ENCODE data around the gene PTGES3.
A peak's percentile ranks its signal among the peaks of the same experiment; 100 is the strongest.
"Not testable (repeated sequence)": the region's sequence is repeated elsewhere in the genome, so short reads cannot be mapped to it uniquely, and the experiment has no call there.

PTGES3 gene, protein sequence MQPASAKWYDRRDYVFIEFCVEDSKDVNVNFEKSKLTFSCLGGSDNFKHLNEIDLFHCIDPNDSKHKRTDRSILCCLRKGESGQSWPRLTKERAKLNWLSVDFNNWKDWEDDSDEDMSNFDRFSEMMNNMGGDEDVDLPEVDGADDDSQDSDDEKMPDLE

DNA sequence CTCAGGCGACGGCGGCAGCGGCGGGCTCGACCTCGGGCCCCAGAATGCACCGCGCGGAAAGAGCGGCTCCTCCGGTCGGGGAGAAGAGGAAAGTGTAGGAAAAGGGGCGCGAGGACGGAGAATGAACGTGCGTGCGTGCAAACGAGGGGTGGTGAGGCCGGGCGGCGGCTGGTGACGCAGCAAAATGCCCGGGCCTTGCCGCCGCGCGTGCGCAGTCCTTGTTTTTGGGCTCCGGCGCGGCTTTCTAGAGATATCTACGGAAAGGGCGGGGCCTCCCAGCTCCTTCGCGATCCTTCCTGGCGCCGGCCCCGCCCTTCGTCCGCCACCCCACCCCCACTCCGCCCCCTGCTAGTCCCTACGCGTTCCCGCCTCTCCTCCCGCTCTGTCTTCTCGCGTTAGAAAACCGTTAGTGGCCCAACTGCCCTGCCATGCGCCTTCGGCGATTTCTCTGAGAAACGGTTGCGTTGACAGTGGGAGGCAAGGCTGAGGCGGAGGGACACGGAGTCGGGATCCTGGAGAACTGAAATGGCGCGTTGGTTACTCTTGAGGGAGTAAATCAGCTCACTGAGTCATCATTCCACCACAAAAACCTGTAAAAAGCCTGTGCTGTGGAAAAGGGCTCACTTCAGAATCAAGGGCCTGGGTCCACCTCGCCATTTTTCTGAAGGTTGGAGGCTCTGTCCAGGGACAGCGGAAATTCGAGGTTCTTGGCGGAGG, at the start of gene PTGES3:
TSS of gene PTGES3 (minus strand) at position 156 of the 717 bp plus-strand sequence. CDS start 285 bp downstream, outside the sequence.
- H3K9ac ChIP-seq (ENCODE audit: low read length) = peak within 1 kb of the TSS; percentile 100
- peak within 1 kb of the TSS; percentile 98 for H3K4me3 ChIP-seq (ENCODE audit: low read length)
- no peaks in the 10 kb centered on the region for H3K36me3 ChIP-seq (ENCODE audit: control insufficient read depth, insufficient read depth, low read length, severe bottlenecking)
- no peaks in the 10 kb centered on the region for H3K27me3 ChIP-seq (replicated peaks; ENCODE audit: control insufficient read depth, insufficient read depth, low read length)
- DNase-seq (ENCODE audit: low read depth) = peak; percentile 99
- H3K9me3 ChIP-seq (ENCODE audit: control insufficient read depth, low read length) = no peaks in the 10 kb centered on the region
- H3K4me1 ChIP-seq (ENCODE audit: control insufficient read depth, insufficient read depth, low read length) = peaks cover 23% of the 10 kb centered on the region

DNA sequence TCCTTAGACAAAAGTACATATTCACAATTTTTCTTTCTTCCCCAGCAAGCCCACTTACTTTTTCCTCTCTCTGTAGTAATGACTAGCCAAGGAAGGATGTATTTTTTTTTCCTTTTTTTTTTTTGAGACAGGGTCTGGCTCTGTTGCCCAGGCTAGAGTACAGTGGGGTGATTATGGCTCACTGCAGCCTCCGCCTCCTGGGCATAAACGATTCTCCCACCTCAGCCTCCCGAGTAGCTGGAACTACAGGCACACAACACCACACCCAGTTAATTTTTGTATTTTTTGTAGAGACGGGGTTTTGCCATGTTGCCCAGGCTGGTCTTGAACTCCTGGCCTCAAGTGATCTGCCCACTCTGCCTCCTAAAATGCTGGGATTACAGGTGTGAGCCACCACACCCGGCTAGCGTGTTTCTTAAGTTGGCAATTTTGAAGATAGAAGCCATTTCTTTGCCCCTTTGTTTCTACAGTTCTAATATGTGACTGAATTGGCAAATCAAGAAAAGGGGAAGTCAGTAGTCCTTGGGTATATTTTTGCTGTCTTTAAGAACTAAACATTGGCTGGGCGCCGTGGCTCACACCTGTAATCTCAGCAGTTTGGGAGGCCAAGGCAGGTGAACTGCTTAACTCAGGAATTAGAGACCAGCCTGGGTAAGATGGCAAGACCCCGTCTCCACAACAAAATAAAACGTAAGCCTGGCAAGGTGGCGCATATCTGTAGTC, 40.2 kb upstream of the PTGES3 start:
- no peak overlapping the region for H3K4me3 ChIP-seq (ENCODE audit: low read length)
- H3K27me3 ChIP-seq (replicated peaks; ENCODE audit: control insufficient read depth, insufficient read depth, low read length) = no peaks in the 10 kb centered on the region
- no peak overlapping the region for H3K9ac ChIP-seq (ENCODE audit: low read length)
- no peaks in the 10 kb centered on the region for H3K9me3 ChIP-seq (ENCODE audit: control insufficient read depth, low read length)
- H3K4me1 ChIP-seq (ENCODE audit: control insufficient read depth, insufficient read depth, low read length) = peaks cover 12% of the 10 kb centered on the region
- no peaks in the 10 kb centered on the region for H3K36me3 ChIP-seq (ENCODE audit: control insufficient read depth, insufficient read depth, low read length, severe bottlenecking)
- DNase-seq (ENCODE audit: low read depth) = no peak

DNA sequence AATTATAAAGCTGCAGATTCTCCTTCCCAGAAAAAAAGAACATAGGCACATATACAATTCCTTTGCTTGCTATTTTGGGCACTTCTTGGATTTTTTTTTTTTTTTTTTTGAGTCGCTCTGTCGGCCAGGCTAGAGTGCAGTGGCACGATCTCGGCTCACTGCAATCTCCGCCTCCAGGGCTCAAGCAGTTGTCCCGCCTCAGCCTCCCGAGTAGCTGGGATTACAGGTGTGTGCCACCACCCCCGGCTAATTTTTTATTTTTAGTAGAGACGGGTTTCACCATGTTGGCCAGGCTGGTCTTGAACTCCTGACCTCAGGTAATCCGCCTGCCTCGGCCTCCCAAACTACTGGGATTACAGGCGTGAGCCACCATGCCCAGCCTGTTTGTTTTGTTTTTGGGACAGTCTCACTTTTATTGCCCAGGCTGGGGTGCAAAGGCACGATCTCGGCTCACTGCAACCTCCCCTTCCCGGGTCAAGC, 38.2 kb upstream of the PTGES3 start:
- not testable (repeated sequence) for H3K9me3 ChIP-seq (ENCODE audit: control insufficient read depth, low read length); H3K27me3 ChIP-seq (replicated peaks; ENCODE audit: control insufficient read depth, insufficient read depth, low read length); DNase-seq (ENCODE audit: low read depth)
- Histone ChIP-seq H3K4me1 (ENCODE audit: control insufficient read depth, insufficient read depth, low read length) (peaks cover 33% of the 10 kb centered on the region), H3K36me3 (ENCODE audit: control insufficient read depth, insufficient read depth, low read length, severe bottlenecking) (peaks cover 14% of the 10 kb centered on the region), H3K9ac (ENCODE audit: low read length) (peak overlapping the region; percentile 100), H3K4me3 (ENCODE audit: low read length) (peak overlapping the region; percentile 98)

DNA sequence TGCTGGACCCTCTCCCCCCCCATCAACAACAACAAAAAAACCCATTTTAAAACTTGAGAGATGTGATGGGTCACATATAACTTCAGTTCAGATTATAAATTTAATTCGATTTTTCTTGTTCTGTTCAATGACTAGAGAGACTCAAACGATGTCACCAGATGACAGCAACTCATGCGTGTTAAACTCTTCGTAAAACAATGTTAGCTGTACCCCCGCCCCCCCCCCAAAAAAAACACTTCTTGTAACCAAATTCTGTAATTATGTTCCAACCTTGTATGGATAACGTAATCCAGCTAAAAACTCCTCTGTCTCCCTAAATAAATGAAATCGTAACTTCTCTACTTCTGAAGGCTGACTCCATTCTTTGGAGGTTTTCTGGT, 37.6 kb upstream of the PTGES3 start:
- H3K9ac ChIP-seq (ENCODE audit: low read length) = peak overlapping the region; percentile 100
- peaks cover 38% of the 10 kb centered on the region for H3K4me1 ChIP-seq (ENCODE audit: control insufficient read depth, insufficient read depth, low read length)
- H3K4me3 ChIP-seq (ENCODE audit: low read length) = peak overlapping the region; percentile 98
- peaks cover 20% of the 10 kb centered on the region for H3K36me3 ChIP-seq (ENCODE audit: control insufficient read depth, insufficient read depth, low read length, severe bottlenecking)
- DNase-seq (ENCODE audit: low read depth) = no peak
- H3K9me3 ChIP-seq (ENCODE audit: control insufficient read depth, low read length) = no peaks in the 10 kb centered on the region
- H3K27me3 ChIP-seq (replicated peaks; ENCODE audit: control insufficient read depth, insufficient read depth, low read length) = no peaks in the 10 kb centered on the region

DNA sequence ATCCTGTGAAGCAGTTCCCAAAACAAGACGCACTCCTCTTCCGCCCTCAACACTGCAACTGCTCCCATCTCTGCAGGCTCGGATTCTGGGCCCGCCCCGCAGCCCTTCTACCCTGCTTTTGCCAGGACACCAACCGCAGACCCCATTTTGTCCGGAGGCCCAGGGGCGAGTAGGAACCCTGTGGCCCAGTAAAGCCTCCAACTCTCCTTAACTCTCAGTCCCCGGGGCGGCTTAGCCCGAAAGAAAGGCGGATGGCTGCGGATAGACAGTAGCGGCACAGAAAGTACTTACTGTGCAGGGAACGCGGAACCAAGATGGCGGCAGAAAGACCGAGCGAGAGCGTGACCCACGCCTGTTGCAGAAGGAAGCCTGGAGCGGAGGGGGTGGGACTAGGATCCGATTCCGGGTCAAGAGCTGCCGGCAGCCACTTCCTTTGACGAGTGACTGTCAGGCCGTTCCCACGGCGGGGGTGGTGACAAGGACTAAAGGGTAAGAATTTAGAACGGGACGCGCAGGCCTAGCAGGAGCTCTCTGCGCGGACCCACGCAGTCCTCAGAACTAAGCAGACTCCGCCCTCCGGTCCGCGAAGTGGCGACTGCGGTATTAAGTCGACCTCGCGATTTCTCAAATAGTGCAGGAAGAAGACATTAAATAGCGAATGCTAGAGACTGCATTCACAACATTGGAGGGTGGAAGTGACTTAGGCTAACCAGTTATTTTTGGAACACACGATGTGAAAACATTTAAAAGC, 37.1 kb upstream of the PTGES3 start, which contains the start of gene NACA:
TSS of gene NACA (minus strand) at position 328 of the 751 bp plus-strand sequence. CDS start 778 bp downstream, outside the sequence.
- DNase-seq (ENCODE audit: low read depth) = peak; percentile 99
- H3K27me3 ChIP-seq (replicated peaks; ENCODE audit: control insufficient read depth, insufficient read depth, low read length) = no peaks in the 10 kb centered on the region
- peak within 1 kb of the TSS; percentile 100 for H3K9ac ChIP-seq (ENCODE audit: low read length)
- peaks cover 25% of the 10 kb centered on the region for H3K36me3 ChIP-seq (ENCODE audit: control insufficient read depth, insufficient read depth, low read length, severe bottlenecking)
- peaks cover 43% of the 10 kb centered on the region for H3K4me1 ChIP-seq (ENCODE audit: control insufficient read depth, insufficient read depth, low read length)
- H3K9me3 ChIP-seq (ENCODE audit: control insufficient read depth, low read length) = no peaks in the 10 kb centered on the region
- peak within 1 kb of the TSS; percentile 98 for H3K4me3 ChIP-seq (ENCODE audit: low read length)

DNA sequence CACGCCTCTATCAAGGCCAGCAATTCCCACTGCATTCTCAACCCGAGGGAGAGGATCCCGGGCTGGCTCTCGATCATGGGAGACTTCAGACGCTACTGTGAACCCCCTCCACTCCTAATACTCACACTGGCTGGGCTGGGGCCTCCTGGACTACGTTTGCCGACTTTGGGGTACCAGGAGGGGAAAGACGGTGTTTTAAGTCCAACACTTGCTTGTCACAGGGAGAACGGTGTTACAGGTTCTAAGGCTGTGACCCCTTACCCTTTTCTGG, 36.6 kb upstream of the PTGES3 start:
- Histone ChIP-seq H3K4me3 (ENCODE audit: low read length) (peak overlapping the region; percentile 98), H3K9ac (ENCODE audit: low read length) (peak overlapping the region; percentile 100), H3K4me1 (ENCODE audit: control insufficient read depth, insufficient read depth, low read length) (peaks cover 48% of the 10 kb centered on the region), H3K36me3 (ENCODE audit: control insufficient read depth, insufficient read depth, low read length, severe bottlenecking) (peaks cover 30% of the 10 kb centered on the region), H3K27me3 (replicated peaks; ENCODE audit: control insufficient read depth, insufficient read depth, low read length) (no peaks in the 10 kb centered on the region), H3K9me3 (ENCODE audit: control insufficient read depth, low read length) (no peaks in the 10 kb centered on the region)
- DNase-seq (ENCODE audit: low read depth) = peak; percentile 39

DNA sequence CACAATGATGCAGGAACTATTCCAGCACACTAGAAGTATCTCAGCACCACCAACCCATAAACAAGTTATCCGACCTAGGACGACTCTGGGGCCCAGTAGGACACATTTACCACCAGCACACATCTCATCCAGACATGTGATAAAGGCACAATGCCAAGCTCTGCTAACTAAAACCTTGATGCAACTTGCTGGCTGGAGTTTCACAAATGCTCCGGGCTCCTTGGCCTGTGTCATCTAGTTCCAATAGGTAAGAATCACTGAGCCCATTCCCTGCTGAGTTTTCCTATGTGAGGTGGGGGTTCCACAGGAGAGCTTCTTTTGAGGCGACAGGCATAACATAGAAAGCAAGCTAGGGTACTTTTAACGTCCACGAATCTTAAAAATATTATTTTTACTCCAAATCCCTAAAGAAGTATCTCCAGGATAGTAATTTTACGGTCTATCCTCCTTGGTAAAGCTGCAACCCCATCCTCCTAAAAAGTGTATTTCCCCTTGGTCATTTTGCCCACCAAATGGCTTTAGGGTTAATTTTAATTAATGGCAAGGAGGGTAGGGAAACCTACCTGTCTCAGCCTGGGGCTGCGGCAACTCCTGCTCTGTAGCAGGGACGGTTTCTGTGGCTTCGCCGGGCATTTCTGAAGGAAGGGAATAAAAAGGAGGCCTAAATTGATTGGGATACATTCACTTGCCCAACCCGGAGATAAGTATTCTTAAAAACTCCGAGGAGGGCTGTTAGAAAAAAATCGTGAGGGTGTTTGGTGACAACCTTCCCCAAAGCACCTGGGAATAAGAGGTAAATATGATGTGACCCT, 36.0 kb upstream of the PTGES3 start:
- peak overlapping the region; percentile 100 for H3K9ac ChIP-seq (ENCODE audit: low read length)
- no peaks in the 10 kb centered on the region for H3K27me3 ChIP-seq (replicated peaks; ENCODE audit: control insufficient read depth, insufficient read depth, low read length)
- peak; percentile 90 for DNase-seq (ENCODE audit: low read depth)
- peak overlapping the region; percentile 98 for H3K4me3 ChIP-seq (ENCODE audit: low read length)
- peaks cover 53% of the 10 kb centered on the region for H3K4me1 ChIP-seq (ENCODE audit: control insufficient read depth, insufficient read depth, low read length)
- H3K9me3 ChIP-seq (ENCODE audit: control insufficient read depth, low read length) = no peaks in the 10 kb centered on the region
- H3K36me3 ChIP-seq (ENCODE audit: control insufficient read depth, insufficient read depth, low read length, severe bottlenecking) = peaks cover 36% of the 10 kb centered on the region

DNA sequence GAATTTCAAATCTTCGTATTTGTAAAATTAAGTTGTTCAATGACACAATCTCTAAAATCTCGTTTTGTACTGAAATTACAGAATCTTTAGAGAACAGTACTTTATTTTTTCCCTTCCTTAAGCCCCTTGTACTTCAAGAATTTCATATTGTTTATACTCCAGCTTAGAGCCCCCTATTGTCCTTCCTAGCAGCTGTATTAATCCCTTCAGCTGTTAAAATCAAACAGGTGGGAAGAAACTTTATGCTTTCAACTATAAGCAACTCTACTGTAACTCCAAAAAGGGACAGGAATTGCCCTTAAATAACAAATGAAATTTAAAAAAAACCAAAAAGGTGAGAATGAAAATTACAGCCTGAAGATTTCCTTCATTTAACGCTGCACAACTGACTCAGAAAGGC, 35.3 kb upstream of the PTGES3 start:
- Histone ChIP-seq H3K9me3 (ENCODE audit: control insufficient read depth, low read length) (no peaks in the 10 kb centered on the region), H3K4me1 (ENCODE audit: control insufficient read depth, insufficient read depth, low read length) (peaks cover 56% of the 10 kb centered on the region), H3K9ac (ENCODE audit: low read length) (peak overlapping the region; percentile 100), H3K4me3 (ENCODE audit: low read length) (peak overlapping the region; percentile 98), H3K36me3 (ENCODE audit: control insufficient read depth, insufficient read depth, low read length, severe bottlenecking) (peaks cover 41% of the 10 kb centered on the region), H3K27me3 (replicated peaks; ENCODE audit: control insufficient read depth, insufficient read depth, low read length) (no peaks in the 10 kb centered on the region)
- DNase-seq (ENCODE audit: low read depth) = no peak

DNA sequence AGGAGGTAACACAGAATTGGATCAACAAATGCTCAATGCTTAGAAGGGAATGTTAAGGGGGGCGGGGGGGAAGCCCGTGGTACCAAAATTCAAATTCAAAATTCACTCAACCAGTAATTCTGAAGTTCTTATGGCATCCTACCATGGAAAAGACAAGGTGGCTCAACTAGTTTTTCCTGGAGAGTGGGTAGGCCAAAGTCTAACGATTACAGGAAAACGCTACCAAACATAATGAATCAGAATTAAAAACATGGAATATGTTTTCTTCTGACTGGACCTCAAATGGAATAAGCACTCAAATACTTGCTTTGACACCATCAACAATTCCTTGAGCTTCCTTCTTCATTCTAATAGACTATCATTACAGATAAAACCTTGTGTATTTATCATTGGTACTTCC, 34.7 kb upstream of the PTGES3 start:
- DNase-seq (ENCODE audit: low read depth) = no peak
- Histone ChIP-seq H3K4me3 (ENCODE audit: low read length) (peak overlapping the region; percentile 98), H3K4me1 (ENCODE audit: control insufficient read depth, insufficient read depth, low read length) (peaks cover 56% of the 10 kb centered on the region), H3K36me3 (ENCODE audit: control insufficient read depth, insufficient read depth, low read length, severe bottlenecking) (peaks cover 41% of the 10 kb centered on the region), H3K27me3 (replicated peaks; ENCODE audit: control insufficient read depth, insufficient read depth, low read length) (no peaks in the 10 kb centered on the region), H3K9me3 (ENCODE audit: control insufficient read depth, low read length) (no peaks in the 10 kb centered on the region), H3K9ac (ENCODE audit: low read length) (peak overlapping the region; percentile 100)

DNA sequence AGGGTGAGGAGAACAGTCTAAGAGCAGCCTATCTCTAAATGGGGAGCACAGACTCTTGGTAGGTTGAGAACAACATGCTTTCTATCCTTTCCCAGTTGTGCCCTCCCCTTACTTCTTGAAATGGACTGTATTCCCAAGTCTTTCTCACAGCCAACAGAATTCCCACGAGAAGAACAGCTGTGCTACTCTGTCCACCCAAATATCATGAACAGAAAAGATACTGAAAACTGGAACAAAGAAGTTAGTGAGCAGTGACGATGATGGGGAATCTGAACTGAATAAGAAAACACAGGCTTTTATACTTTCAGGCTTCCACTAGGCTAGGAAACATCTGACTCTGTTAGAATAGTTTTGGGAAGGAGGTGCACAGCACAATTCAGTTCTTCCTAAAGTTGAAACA, 33.6 kb upstream of the PTGES3 start:
- Histone ChIP-seq H3K27me3 (replicated peaks; ENCODE audit: control insufficient read depth, insufficient read depth, low read length) (no peaks in the 10 kb centered on the region), H3K9ac (ENCODE audit: low read length) (no peak overlapping the region), H3K4me3 (ENCODE audit: low read length) (peak overlapping the region; percentile 98), H3K36me3 (ENCODE audit: control insufficient read depth, insufficient read depth, low read length, severe bottlenecking) (peaks cover 43% of the 10 kb centered on the region), H3K4me1 (ENCODE audit: control insufficient read depth, insufficient read depth, low read length) (peaks cover 60% of the 10 kb centered on the region), H3K9me3 (ENCODE audit: control insufficient read depth, low read length) (no peaks in the 10 kb centered on the region)
- DNase-seq (ENCODE audit: low read depth) = no peak
